ENCODE data around the gene ERFL.

ERFL gene

GRCh38 chr19:41928221-41928683, at the start of gene ERFL:
Gene ERFL, minus strand, starts transcription at chr19:41928449. Its CDS starts 15,530 bp downstream, at chr19:41912919.
- peak; percentile 61 for DNase-seq (ENCODE audit: low spot score)

GRCh38 chr19:41977916-41978315, 49.7 kb upstream of the ERFL start:
- DNase-seq (ENCODE audit: low spot score): no peak

- DNase-seq (ENCODE audit: low spot score): no peak
These were observed 46.4 kb upstream of the ERFL start for GRCh38 chr19:41974652-41975051.

- DNase-seq (ENCODE audit: low spot score): no peak
These were observed 43.1 kb upstream of the ERFL start for GRCh38 chr19:41971363-41971762.

- DNase-seq (ENCODE audit: low spot score): no peak
These were observed 41.7 kb upstream of the ERFL start for GRCh38 chr19:41969772-41970458.

GRCh38 chr19:41968751-41969595, 40.7 kb upstream of the ERFL start:
- DNase-seq (ENCODE audit: low spot score): no peak

DNA sequence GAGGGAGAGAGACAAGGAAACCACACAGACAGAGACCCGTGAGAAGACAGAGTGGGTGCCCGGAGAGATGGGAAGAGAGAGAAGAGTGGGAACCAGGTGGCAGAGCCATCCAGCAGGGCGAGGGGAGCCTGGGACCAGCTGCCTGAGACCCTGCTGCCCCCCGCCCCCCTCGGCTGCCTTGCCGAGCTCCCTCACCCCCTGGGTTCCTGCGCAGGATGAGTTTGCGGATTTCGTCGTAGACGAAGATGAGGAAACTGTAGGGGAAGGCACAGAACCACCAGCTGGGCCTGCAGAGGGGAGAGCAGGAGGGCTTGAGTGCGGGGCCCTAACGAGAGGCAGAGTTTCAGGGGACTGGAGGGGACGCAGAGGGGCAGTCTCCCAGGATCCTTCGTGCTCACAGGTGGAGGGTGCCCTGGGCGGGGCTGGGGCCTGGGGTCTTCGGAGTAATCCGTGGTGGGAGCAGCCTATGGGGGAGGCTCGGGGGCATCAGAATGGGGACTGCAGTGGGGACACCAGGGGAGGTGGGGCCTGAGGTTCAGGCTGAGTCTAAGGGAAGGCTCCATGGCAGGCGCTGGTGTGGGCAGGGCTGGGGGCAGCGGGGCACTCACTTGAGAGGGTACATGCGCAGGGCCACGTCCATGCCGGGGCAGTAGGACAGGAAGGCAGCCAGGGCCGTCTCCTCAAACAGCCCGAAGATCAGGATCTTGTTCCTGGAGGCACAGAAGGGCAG, 39.0 kb upstream of the ERFL start:
- DNase-seq (ENCODE audit: low spot score): no peak

DNA sequence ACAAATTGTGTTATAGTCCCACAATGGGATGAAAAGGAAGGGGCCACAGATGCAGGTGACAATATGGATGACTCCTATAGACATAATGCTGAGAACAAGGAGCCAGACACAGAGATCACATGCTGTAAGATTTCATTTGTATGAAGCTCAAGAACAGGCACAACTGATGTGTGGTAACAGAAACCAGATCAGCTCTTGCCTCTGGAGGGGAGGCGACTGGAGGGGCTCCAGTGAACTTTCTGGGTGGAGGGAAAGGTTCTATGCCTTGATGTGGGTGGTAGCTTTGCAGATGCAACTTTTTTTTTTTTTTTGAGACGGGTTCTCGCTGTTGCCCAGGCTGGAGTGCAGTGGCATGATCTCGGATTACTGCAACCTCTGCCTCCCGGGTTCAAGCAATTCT, 36.9 kb upstream of the ERFL start:
- DNase-seq (ENCODE audit: low spot score): no peak

GRCh38 chr19:41960973-41961372, 32.7 kb upstream of the ERFL start:
- DNase-seq (ENCODE audit: low spot score): no peak

- DNase-seq (ENCODE audit: low spot score): peak; percentile 96
These were observed 31.1 kb upstream of the ERFL start, which contains the start of gene RABAC1 for GRCh38 chr19:41959056-41960053. Gene RABAC1, minus strand, starts transcription at chr19:41959321. Its CDS starts 29 bp downstream, at chr19:41959292.

- peak; percentile 83 for DNase-seq (ENCODE audit: low spot score)
These were observed 30.3 kb upstream of the ERFL start for GRCh38 chr19:41958367-41959055.

DNA sequence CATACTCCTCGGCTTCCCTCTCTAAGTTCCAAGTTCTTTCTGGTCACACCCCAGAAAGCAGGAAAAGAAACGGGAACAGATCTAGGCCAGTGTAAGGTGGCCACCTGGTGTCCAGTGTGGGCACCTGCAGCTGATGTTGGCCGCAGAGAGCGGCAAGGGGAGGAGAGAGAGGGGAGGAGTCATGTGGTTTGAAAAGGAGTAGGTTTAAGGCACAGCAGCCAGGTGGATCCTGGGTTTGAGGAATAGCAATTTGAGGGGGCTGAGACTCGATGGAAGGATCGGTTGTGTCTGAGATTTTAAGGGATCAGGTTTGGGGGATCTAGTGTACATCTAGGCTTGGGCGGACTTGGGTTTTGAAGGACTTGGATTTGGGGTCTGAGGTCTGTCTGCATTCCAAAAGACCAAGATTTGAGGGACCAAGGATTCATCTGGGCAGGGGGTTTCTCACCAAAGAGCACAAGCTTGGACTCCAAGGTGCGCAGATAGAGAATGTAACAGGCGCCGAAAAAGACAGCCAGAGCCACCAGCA, 29.7 kb upstream of the ERFL start:
- DNase-seq (ENCODE audit: low spot score): peak; percentile 79

DNA sequence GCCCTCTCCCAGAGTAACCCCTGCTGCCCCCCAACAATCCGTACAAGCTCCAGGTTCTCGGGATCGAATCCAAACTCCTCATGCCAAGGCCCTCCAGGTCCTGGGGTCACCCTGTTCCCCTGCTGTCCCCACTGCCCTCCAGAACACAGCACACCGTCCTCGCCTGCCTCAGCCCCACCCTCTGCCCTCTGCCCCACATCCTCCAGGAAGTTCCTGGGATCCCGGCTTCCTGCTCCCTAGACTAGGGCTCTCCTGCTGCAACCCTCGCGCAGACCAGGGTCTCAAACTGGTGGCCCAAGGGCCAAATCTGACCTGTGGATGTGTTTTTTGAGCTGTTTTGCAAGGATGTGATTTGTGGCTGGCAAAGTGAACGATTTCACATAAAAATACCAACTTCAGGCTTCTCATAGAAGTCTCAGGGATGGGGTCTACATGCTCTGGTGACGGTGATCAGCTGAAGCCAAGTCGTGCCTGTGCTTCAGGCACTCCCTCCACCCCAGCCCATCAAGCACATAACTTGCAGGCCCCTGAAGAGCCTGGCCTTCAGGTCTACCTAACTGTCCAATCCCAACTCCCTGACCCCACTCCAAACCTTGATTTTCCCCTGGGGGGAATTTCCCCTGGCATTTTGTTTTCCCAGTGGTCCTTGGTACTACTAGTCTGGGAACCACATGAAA, 29.1 kb upstream of the ERFL start:
- DNase-seq (ENCODE audit: low spot score): no peak

- no peak for DNase-seq (ENCODE audit: low spot score)
These were observed 28.4 kb upstream of the ERFL start for GRCh38 chr19:41956621-41957020.

GRCh38 chr19:41955521-41955920, 27.3 kb upstream of the ERFL start:
- no peak for DNase-seq (ENCODE audit: low spot score)

- DNase-seq (ENCODE audit: low spot score): peak; percentile 87
These were observed 23.5 kb upstream of the ERFL start for GRCh38 chr19:41951686-41952172.

- DNase-seq (ENCODE audit: low spot score): no peak
These were observed 18.8 kb upstream of the ERFL start for GRCh38 chr19:41947091-41947490.

- peak; percentile 93 for DNase-seq (ENCODE audit: low spot score)
These were observed 17.0 kb upstream of the ERFL start for GRCh38 chr19:41945135-41945766.

GRCh38 chr19:41944336-41944735, 16.1 kb upstream of the ERFL start:
- DNase-seq (ENCODE audit: low spot score): peak; percentile 79

All from NAMALWA (cell line).